ENCODE results near the gene ASTN2.

DNA sequence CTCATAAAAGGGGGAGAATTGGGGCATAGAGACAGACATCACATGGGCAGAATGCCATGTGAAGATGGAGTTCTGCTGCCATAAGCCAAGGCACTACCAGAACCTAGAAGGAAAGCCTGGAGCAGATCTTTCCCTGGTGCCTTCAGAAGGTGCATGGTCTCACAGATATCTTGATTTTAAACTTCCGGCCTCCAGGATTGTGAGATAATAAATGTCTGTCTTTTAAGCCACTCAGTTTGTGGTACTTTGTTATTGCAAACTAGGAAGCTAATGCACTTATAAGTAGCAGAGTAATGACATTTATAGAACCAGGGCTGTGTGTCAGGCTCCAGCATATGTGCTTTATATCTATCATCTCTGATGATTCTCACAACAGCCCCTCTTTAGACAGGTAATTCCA is 130.4 kb downstream of the ASTN2 start:
- TF ChIP-seq EP300 (IDR thresholded peaks at IDR 0.05) (no peak), POLR2AphosphoS5 (IDR thresholded peaks at IDR 0.05) (no peak), POLR2A (IDR thresholded peaks at IDR 0.05) (no peak)
- TF ChIP-seq, protein P1, sequence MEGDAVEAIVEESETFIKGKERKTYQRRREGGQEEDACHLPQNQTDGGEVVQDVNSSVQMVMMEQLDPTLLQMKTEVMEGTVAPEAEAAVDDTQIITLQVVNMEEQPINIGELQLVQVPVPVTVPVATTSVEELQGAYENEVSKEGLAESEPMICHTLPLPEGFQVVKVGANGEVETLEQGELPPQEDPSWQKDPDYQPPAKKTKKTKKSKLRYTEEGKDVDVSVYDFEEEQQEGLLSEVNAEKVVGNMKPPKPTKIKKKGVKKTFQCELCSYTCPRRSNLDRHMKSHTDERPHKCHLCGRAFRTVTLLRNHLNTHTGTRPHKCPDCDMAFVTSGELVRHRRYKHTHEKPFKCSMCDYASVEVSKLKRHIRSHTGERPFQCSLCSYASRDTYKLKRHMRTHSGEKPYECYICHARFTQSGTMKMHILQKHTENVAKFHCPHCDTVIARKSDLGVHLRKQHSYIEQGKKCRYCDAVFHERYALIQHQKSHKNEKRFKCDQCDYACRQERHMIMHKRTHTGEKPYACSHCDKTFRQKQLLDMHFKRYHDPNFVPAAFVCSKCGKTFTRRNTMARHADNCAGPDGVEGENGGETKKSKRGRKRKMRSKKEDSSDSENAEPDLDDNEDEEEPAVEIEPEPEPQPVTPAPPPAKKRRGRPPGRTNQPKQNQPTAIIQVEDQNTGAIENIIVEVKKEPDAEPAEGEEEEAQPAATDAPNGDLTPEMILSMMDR (IDR thresholded peaks at IDR 0.05) = no peak

All from sigmoid colon (tissue), 4 donors.